ENCODE data around the gene PTPRK.

Gene PTPRK

GRCh38 chr6:128282961-128283360 lies 237.4 kb downstream of the PTPRK start:
- no peak for DNase-seq (ENCODE audit: low spot score)

- no peak for DNase-seq (ENCODE audit: low spot score)
These were observed 239.4 kb downstream of the PTPRK start for GRCh38 chr6:128280960-128281359.

DNA sequence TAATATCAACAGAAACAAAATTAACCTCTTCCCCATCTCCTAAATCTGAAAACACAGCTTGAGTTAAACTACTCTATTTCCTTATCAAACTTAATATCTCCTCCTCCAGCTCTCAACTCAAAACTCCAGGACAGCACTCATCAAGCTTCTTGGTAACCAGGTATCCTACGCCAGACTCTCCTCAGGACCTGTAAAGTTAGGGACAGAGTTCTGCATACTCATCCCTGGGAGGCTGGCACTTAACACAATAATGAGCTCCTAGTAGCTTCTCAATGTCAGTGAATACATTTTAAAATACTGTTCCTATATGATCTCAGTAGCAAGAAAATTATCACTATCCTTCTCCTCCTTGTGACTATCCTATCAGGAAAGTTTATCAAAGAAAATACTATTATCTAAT lies 240.3 kb downstream of the PTPRK start:
- no peak for DNase-seq (ENCODE audit: low spot score)

DNA sequence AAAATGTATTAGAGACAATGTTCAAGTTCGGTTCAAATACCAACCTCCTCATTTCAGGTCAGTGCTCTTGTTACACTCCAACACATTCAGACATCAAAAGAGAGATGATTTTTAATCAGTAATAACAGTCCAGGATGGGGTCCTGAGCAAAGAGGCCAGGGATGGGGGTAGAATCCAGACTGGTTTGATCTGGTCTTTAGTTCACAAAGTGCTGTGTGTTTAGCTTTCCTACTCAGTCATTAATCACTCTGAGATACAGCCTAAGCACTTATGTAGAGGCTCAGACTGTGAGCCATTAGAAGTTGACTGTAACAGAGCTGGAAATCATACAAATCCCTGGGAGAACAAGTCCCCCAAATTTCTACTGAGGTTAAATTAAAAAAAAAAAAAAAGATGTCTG lies 241.6 kb downstream of the PTPRK start:
- DNase-seq (ENCODE audit: low spot score) = no peak

DNA sequence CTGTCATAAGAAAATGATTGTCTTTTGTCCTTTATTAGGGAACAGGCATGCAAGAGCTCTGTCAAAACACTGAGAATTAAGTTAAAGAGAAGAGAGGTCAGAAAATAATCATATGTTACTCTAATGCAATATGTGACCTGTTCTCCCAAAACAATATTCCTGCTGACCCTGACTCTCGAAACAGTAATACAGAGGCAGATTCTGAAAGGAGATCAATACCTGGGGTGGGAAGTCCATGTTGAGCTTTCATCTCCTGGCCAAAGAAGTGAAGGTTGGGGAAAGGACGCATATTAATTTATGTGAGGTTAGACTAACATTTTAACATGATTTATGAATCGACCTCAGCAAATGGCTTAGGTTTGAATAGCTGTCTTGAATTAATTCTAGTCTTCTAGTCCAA lies 243.0 kb downstream of the PTPRK start:
- no peak for DNase-seq (ENCODE audit: low spot score)

GRCh38 chr6:128276311-128276710 lies 244.1 kb downstream of the PTPRK start:
- DNase-seq (ENCODE audit: low spot score) = no peak

- DNase-seq (ENCODE audit: low spot score) = no peak
These were observed 244.7 kb downstream of the PTPRK start for GRCh38 chr6:128275681-128276080.

DNA sequence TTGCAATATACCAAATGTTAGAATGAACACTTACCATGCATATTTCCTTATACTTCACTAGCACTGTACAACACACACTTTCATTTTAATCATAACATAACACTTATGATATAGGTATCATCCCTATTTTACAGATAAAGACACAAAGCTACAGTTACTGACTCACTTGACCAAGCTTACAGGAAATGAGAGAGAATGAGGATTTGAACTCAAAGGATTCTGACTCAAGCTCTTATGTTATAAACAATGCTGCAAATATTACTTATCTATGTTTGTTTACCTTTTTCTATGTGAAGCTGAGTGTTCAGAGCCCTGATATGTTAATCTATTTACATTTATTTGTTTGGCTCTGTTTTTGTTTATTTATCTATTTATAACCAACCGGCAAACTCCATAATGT lies 245.4 kb downstream of the PTPRK start:
- no peak for DNase-seq (ENCODE audit: low spot score)

DNA sequence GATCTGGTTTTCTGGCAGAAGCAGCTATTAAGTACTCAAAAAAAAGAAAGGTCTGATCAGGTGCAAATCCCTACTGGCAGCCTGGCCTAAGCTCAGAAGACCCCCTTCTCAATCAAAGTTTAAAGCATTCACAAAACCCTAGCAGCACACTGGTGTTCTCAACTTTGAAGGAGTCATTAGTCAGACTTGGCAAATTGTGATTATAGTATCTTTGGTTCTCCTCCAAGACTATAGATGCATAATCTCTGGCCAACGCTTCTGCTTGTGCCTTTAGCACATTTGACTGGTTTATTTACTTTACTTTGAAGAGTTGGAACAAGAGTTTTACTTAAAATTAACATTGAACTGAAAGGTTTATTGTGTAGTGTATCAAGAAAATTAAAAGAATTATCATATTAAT lies 248.9 kb downstream of the PTPRK start:
- DNase-seq (ENCODE audit: low spot score) = no peak

DNA sequence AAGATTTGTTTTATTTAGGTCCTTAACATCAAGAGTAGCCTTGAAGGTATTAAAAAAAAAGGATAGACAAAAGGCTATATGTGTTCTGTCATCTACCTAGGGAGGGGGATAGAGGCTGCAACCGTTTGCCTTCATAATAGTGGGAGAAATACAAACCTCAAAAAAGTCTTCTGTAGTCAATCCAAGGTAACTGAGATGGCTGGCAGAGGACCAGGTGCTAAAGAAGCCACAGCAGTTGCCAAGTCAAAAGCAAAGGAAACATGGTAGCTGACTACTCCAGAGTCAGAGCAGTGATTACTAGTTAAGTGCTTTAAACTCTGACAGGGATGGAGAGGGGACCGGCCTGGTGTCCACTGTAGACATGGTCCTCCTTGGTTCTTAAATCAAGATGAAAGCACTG lies 249.4 kb downstream of the PTPRK start:
- DNase-seq (ENCODE audit: low spot score) = no peak

DNA sequence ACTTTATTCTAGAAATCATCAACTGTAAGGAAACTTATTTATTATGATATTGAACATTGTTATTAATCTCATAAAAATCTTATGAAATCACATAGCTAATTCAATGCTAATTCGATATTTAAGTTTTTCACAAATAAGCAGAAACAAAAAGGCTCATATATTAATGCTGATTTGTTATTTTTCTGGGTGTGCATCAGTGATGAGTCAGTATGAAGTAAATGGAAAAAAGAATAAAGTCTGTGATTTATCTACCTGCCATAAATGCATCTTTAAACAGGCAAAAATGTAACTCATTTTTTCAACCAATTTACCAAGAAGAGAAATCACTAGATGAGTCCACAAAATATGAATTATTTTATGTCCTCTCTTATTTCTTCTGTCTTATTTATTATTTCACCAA lies 253.5 kb downstream of the PTPRK start:
- DNase-seq (ENCODE audit: low spot score) = no peak

- no peak for DNase-seq (ENCODE audit: low spot score)
These were observed 254.7 kb downstream of the PTPRK start for GRCh38 chr6:128265706-128266105.

DNA sequence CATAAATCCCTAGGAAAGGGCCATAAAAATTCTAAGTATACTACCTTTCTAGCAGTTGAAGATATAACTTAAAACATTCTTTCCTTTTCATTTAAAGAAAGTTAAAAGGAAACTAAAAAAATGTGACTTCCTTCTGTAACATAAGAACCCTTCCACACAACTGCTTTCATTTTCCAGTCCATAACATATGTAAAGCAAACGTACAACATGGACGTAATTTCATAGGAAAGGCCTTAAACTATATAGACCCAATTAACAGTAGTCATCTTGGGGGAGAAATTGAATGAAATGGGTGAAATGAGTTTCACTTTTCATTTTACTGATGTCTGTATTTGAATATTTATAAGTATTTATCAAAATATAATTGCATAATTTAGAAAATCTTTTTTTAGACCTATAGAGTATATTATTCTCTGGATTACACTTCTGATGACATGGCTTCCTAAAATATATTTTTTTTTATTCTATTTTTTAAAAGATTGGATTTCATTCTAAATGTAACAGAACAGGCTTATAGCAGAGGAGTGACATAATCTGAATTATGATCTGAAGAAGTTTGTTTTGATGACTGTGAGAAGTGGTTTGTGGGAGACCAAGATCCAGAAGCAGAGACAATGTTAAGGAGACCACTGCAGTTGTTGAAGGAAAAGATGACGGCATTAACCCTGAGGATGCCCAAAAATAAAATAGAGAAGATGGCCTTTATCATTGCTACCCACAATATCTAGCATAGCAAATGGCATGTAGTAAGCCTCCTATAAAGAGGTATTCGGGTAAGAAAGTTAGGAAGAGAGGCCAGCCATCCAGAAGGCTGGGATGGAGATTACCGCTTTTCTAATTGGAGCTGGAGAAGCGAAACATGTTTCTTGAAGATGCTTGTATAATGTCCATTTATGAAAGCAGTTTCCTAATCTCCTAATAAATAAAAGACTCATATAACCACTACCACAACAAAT lies 260.4 kb downstream of the PTPRK start:
- DNase-seq (ENCODE audit: low spot score) = no peak

DNA sequence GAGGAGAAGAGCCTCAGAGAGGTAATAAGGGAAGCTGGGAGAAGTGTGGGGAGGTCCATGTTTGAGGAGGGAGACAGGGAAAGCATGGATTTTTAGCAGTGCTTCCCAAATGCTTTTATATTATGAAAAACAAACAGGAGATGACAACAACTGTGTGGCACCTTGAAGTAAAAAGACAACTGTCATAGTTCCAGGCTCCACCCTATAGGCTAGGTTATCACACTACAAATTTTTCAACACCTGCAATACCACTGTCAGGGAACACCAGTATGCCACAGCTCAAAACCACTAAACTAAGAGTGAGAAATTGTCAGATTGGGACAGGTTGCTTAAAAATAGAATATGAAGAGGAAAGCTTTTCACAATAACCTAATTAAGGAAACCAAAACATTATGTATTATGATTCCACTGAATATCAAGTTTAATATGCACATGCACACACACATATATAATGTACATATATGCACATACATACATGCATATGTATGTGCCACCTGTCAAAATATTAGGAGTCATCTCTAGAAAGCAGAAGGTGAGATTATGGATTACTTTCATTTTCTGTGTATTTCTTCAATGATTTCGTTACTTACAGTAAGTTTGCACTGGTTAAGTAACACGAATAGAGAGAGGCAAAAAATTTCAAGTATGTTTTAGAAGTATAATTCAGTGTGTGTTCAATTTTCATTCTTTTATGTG lies 261.2 kb downstream of the PTPRK start:
- no peak for DNase-seq (ENCODE audit: low spot score)

DNA sequence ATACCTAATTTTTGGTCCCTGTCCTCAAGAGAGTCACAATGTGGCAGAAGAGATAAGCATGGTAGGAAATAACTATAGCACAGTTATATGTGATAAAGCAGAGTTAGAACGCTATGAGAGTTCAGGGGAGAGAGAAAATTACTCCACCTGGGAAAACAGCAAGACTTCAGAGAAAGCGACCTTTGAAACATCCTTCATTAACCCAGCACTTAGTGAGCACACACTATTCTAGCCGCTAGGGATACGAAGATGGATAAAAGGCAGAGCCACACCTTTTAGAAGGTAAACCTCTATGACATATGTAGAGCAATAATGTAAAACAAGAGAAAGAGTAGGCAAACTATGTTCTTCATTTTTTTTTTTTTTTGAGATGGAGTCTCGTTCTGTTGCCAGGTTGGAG lies 264.3 kb downstream of the PTPRK start:
- DNase-seq (ENCODE audit: low spot score) = no peak

- no peak for DNase-seq (ENCODE audit: low spot score)
These were observed 267.8 kb downstream of the PTPRK start for GRCh38 chr6:128252341-128253176.

- DNase-seq (ENCODE audit: low spot score) = no peak
These were observed 268.7 kb downstream of the PTPRK start for GRCh38 chr6:128251445-128252340.

GRCh38 chr6:128250370-128251070 lies 269.9 kb downstream of the PTPRK start:
- DNase-seq (ENCODE audit: low spot score) = no peak

- no peak for DNase-seq (ENCODE audit: low spot score)
These were observed 271.0 kb downstream of the PTPRK start for GRCh38 chr6:128249429-128249828.

GRCh38 chr6:128246472-128247260 lies 273.7 kb downstream of the PTPRK start:
- no peak for DNase-seq (ENCODE audit: low spot score)
